ENCODE measurements around the gene GPS2. TPM values are rescaled to one million over a fixed set of nuclear protein-coding genes. Genes with fewer than 3 reads are reported as not detected.

Gene GPS2
- total and polyA plus RNA-seq, 10 of the 15 experiments (the other 5 are each of a cell fraction or from before 2014, with no cell fraction given), result 10.2 to 96.4 (median 42.5) TPM

GRCh38 chr17:7296189-7296861, 18.8 kb downstream of the GPS2 start (continued):
- TF ChIP-seq ZNF274 (IDR thresholded peaks at IDR 0.05; ENCODE audit: insufficient read depth, insufficient read length), result no peak
- no peak for TF ChIP-seq EGR1 (IDR thresholded peaks at IDR 0.05; ENCODE audit: borderline replicate concordance in 1 of 2, low read depth in 2 of 2, low read length in 2 of 2)
- no peak for TF ChIP-seq IKZF2 (IDR thresholded peaks at IDR 0.05)
- peak; percentile 63 for TF ChIP-seq MXI1 (IDR thresholded peaks at IDR 0.05; ENCODE audit: low read depth, low read length)
- no peak for TF ChIP-seq MTA2 (IDR thresholded peaks at IDR 0.05; ENCODE audit: low read depth)
- TF ChIP-seq ZBTB4 (CRISPR knock-in tag; IDR thresholded peaks at IDR 0.05), result no peak
- no peak for TF ChIP-seq PRDM15 (CRISPR knock-in tag; IDR thresholded peaks at IDR 0.05)
- no peak for TF ChIP-seq SPI1 (IDR thresholded peaks at IDR 0.05; ENCODE audit: borderline replicate concordance, insufficient read depth, low read depth, low read length)
- TF ChIP-seq POLR2AphosphoS5 (IDR thresholded peaks at IDR 0.05; ENCODE audit: low read length), result no peak
- TF ChIP-seq RFX5 (IDR thresholded peaks at IDR 0.05; ENCODE audit: low read depth, low read length), result no peak
- TF ChIP-seq NFXL1 (IDR thresholded peaks at IDR 0.05; ENCODE audit: borderline replicate concordance), result no peak
- no peak for TF ChIP-seq PAX5 (IDR thresholded peaks at IDR 0.05; ENCODE audit: borderline replicate concordance, low read depth, low read length)
- TF ChIP-seq MLLT1 (IDR thresholded peaks at IDR 0.05), result no peak
- TF ChIP-seq SREBF1 (IDR thresholded peaks at IDR 0.05; ENCODE audit: low read length), result no peak
- no peak for TF ChIP-seq KDM1A (IDR thresholded peaks at IDR 0.05; ENCODE audit: borderline replicate concordance)
- no peak for TF ChIP-seq CREB1 (IDR thresholded peaks at IDR 0.05; ENCODE audit: low read depth)
- TF ChIP-seq IRF3 (IDR thresholded peaks at IDR 0.05), result no peak
- TF ChIP-seq BCL11A (IDR thresholded peaks at IDR 0.05; ENCODE audit: low read depth, low read length), result no peak
- TF ChIP-seq YY1 (IDR thresholded peaks at IDR 0.05; ENCODE audit: low read depth, low read length), result peak; percentile 72
- TF ChIP-seq ZNF24 (IDR thresholded peaks at IDR 0.05), result no peak

Data from GM12878 (cell line).